Measurements from ENCODE around the gene STATH.

DNA sequence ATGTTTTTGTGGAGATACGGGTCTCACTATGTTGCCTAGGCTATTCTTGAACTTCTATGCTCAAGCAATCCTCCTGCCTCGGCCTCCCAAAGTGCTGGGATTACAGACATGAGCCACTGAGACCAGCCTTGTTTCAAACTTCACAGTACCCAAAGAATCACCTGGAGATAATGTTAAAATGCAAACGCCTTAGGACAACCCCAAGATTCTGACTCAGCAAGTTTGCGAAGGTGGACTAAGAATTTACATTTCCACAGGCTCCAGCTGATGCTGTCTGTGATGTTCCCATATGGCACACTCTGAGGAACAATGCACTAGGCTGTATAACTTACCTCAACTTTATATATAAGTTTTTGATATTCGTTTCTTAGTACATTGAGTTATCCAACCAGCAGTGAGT, 984 bp upstream of the STATH start:
- TF ChIP-seq, protein P1, sequence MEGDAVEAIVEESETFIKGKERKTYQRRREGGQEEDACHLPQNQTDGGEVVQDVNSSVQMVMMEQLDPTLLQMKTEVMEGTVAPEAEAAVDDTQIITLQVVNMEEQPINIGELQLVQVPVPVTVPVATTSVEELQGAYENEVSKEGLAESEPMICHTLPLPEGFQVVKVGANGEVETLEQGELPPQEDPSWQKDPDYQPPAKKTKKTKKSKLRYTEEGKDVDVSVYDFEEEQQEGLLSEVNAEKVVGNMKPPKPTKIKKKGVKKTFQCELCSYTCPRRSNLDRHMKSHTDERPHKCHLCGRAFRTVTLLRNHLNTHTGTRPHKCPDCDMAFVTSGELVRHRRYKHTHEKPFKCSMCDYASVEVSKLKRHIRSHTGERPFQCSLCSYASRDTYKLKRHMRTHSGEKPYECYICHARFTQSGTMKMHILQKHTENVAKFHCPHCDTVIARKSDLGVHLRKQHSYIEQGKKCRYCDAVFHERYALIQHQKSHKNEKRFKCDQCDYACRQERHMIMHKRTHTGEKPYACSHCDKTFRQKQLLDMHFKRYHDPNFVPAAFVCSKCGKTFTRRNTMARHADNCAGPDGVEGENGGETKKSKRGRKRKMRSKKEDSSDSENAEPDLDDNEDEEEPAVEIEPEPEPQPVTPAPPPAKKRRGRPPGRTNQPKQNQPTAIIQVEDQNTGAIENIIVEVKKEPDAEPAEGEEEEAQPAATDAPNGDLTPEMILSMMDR (IDR thresholded peaks at IDR 0.05; ENCODE audit: insufficient read depth, low read depth, low read length), result no peak
- no peak for TF ChIP-seq EZH2 (IDR thresholded peaks at IDR 0.05; ENCODE audit: insufficient read depth, low read length)

Measured in astrocyte (in vitro differentiated cells and primary cell).